K562 (cell line): ENCODE data around the gene PTCH2. TPM values are rescaled to one million over a fixed set of nuclear protein-coding genes. Genes with fewer than 3 reads are reported as not detected.

Experiments used
- ADNP ChIP-seq: fragments of 200-800 bp; sonication (Bioruptor generic); IDR thresholded peaks from 2 replicates; pipeline ENCODE4 v1.6.1; 2016; ENCODE audit warnings: missing genetic modification characterization, missing compliant biosample characterization
- CREB1 ChIP-seq, 2 experiments: sonication (generic) in 1 of 2; formaldehyde crosslinking in 1 of 2; IDR thresholded peaks; 2 replicates each; pipeline versions ENCODE4 v1.6.1 to v1.8.0; 2012 to 2022; ENCODE audit warnings: inconsistent platforms in 1 of 2, mild to moderate bottlenecking in 1 of 2, missing genetic modification reagents in 1 of 2, moderate library complexity in 1 of 2
- DPF2 ChIP-seq: fragments of 450-650 bp; IDR thresholded peaks from 2 replicates; pipeline ENCODE4 v1.6.1; 2016
- ELF2 ChIP-seq: fragments of 250-450 bp; sonication (Bioruptor Pico); IDR thresholded peaks from 2 replicates; pipeline ENCODE4 v1.5.0; 2021; ENCODE audit warnings: mild to moderate bottlenecking
- FOXJ3 ChIP-seq: sonication (generic); formaldehyde crosslinking; IDR thresholded peaks from 2 replicates; pipeline ENCODE4 v1.4.0; 2020; ENCODE audit warnings: mild to moderate bottlenecking, missing genetic modification reagents
- KDM5B ChIP-seq: fragments of 200-600 bp; sonication (generic); IDR thresholded peaks from 2 replicates; pipeline ENCODE4 v1.6.1; 2012; ENCODE audit warnings: low read depth, mild to moderate bottlenecking, moderate library complexity, low read length, control low read depth, inconsistent platforms; ENCODE audit not compliant: insufficient replicate concordance
- NR1H2 ChIP-seq: sonication (generic); formaldehyde crosslinking; IDR thresholded peaks from 2 replicates; pipeline ENCODE4 v1.4.0; 2020; ENCODE audit warnings: mild to moderate bottlenecking, missing genetic modification reagents
- RUNX1 ChIP-seq: sonication (generic); IDR thresholded peaks from 2 replicates; pipeline ENCODE4 v1.6.1; 2016; ENCODE audit warnings: antibody characterized with exemption, low read depth
- SREBF1 ChIP-seq: fragments of 150-350 bp; IDR thresholded peaks from 2 replicates; pipeline ENCODE4 v1.6.1; 2014; ENCODE audit warnings: antibody characterized with exemption, low read depth, low read length, borderline replicate concordance
- TCFL5 ChIP-seq: fragments of 250-450 bp; sonication (Bioruptor Pico); conservative IDR thresholded peaks from 2 replicates; pipeline ENCODE4 v1.6.1; 2021; ENCODE audit warnings: mild to moderate bottlenecking, moderate library complexity, matching md5 sums
- ZBTB17 ChIP-seq: fragments of 450-650 bp; formaldehyde crosslinking; IDR thresholded peaks from 2 replicates; pipeline ENCODE4 v1.4.0; 2020; ENCODE audit warnings: mild to moderate bottlenecking
- ZKSCAN3 ChIP-seq: fragments of 250-450 bp; sonication (Bioruptor Pico); IDR thresholded peaks from 2 replicates; pipeline ENCODE4 v1.4.0; 2020
- ZKSCAN8 ChIP-seq: fragments of 200-800 bp; sonication (Bioruptor generic); IDR thresholded peaks from 2 replicates; pipeline ENCODE4 v1.6.1; 2016; ENCODE audit warnings: missing genetic modification characterization, missing compliant biosample characterization
- ZNF316 ChIP-seq: fragments of 450-650 bp; IDR thresholded peaks from 2 replicates; pipeline ENCODE4 v1.6.1; 2016
- polyA plus RNA-seq, 8 experiments: library from polyadenylated mRNA; depleted of rRNA in 4 of 8; stranded (reverse) in 5 of 8; unstranded in 3 of 8; fragments of >200 nt; fragmentation: Nextera tagmentation in 2 of 8; fragmentation: Illumina TruSeq in 1 of 8; extraction: Ambion mirVana in 2 of 8; extraction: Trizol in 1 of 8; gene quantifications; 2 replicates each; pipeline versions ENCODE4 v1.2.1 to v1.2.3, GENCODE V29; 2011 to 2014; ENCODE audit warnings: inconsistent platforms in 1 of 8, missing spikeins in 1 of 8
- total RNA-seq, 7 experiments: library from RNA; depleted of rRNA in 6 of 7; stranded (reverse); fragments of >200 nt in 6 of 7; fragmentation: Illumina TruSeq in 2 of 7; extraction: Trizol in 2 of 7; gene quantifications; 2 replicates each; pipeline versions ENCODE4 v1.2.1 to v1.2.3, GENCODE V29; 2011 to 2021; ENCODE audit warnings: low replicate concordance in 1 of 7
- TF ChIP-seq, protein P1 (sequence below), 2 experiments: IDR thresholded peaks; 2 replicates each; pipeline ENCODE4 v1.6.1; 2011; ENCODE audit warnings: borderline replicate concordance in 1 of 2, control low read depth in 1 of 2, low read depth in 1 of 2, low read length in 1 of 2, mild to moderate bottlenecking in 1 of 2, mixed read lengths in 1 of 2, moderate library complexity in 1 of 2; ENCODE audit not compliant: insufficient read depth in 1 of 2, insufficient read length in 1 of 2, poor library complexity in 1 of 2, severe bottlenecking in 1 of 2; ENCODE audit errors: extremely low read depth in 1 of 2
- TF ChIP-seq, protein P2 (sequence below): sonication (generic); formaldehyde crosslinking; IDR thresholded peaks from 2 replicates; pipeline ENCODE4 v1.9.0; 2022; ENCODE audit warnings: mild to moderate bottlenecking, missing genetic modification reagents
- TF ChIP-seq, protein P3 (sequence below), 2 experiments: fragments of 450-650 bp in 1 of 2; sonication (generic) in 1 of 2; formaldehyde crosslinking in 1 of 2; IDR thresholded peaks; 2 replicates each; pipeline versions ENCODE4 v1.7.1 to v1.9.0; 2016 to 2022; ENCODE audit warnings: inconsistent platforms in 1 of 2, mild to moderate bottlenecking in 1 of 2, missing genetic modification reagents in 1 of 2

PTCH2 gene
- total and polyA plus RNA-seq, 9 of the 15 experiments (the other 6 are each of a cell fraction or from before 2014, with no cell fraction given), result 0.15 to 27.3 (median 0.48) TPM; not detected in 1

DNA sequence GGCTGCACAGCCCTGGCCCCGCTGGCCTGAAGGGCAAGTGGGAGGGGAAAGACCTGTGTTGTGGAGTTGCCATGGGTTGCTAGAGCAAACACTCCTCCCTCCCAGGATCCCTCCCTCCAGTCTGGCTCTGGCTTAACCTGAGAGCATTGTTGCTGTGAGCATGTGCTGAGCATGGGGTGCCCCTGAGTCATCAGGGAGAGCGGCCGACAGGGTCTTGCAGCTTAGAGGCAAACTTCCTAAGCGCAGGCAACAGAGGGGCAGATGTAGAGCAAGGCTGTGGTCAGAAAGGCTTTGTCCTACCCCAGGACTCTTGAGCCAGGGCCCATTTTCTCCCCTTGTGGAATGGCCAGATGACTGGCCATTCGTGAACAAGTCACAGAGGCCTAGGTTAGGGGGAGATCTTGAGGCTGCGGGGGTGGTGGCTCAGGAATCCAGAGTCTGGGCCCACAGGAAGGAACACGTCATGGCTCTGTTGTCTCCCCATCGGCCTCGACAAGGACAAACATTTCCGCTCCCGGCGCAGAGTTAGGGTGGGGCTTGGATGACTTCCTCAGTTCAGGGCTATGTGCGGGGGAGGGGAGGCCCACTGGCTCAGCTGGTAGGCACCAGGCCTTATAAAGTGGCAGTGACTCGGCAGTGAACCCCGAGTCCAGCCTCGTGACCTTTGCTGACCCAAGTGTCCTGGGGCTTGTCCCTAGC lies 35.5 kb downstream of the PTCH2 start (continued):
- TF ChIP-seq, protein P1, sequence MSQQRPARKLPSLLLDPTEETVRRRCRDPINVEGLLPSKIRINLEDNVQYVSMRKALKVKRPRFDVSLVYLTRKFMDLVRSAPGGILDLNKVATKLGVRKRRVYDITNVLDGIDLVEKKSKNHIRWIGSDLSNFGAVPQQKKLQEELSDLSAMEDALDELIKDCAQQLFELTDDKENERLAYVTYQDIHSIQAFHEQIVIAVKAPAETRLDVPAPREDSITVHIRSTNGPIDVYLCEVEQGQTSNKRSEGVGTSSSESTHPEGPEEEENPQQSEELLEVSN (IDR thresholded peaks at IDR 0.05; ENCODE audit: borderline replicate concordance in 1 of 2, extremely low read depth in 1 of 2, insufficient read depth in 1 of 2, insufficient read length in 1 of 2, low read depth in 1 of 2, low read length in 1 of 2, poor library complexity in 1 of 2, severe bottlenecking in 1 of 2), result peak; percentile 81 to 95
- TF ChIP-seq ELF2 (CRISPR knock-in tag) (no peak; the same call in 1 of the 2 replicates), DPF2 (peak; percentile 95), FOXJ3 (CRISPR knock-in tag) (peak; percentile 100), TCFL5 (CRISPR knock-in tag) (no peak), NR1H2 (no peak; the same call in 1 of the 2 replicates), CREB1 (IDR thresholded peaks at IDR 0.05) (peak; percentile 77), CREB1 (CRISPR knock-in tag; IDR thresholded peaks at IDR 0.05) (peak; percentile 81), ZKSCAN3 (CRISPR knock-in tag) (no peak), SREBF1 (no peak), RUNX1 (no peak; the same call in 1 of the 2 replicates), ZKSCAN8 (peak; percentile 94), ZNF316 (no peak; the same call in none of the 2 replicates), ADNP (no peak), KDM5B (peak; percentile 74), ZBTB17 (CRISPR knock-in tag) (peak; percentile 88; the same call in 1 of the 2 replicates)
- TF ChIP-seq, protein P2, sequence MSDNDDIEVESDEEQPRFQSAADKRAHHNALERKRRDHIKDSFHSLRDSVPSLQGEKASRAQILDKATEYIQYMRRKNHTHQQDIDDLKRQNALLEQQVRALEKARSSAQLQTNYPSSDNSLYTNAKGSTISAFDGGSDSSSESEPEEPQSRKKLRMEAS (CRISPR knock-in tag), result peak; percentile 100
- TF ChIP-seq, protein P3, sequence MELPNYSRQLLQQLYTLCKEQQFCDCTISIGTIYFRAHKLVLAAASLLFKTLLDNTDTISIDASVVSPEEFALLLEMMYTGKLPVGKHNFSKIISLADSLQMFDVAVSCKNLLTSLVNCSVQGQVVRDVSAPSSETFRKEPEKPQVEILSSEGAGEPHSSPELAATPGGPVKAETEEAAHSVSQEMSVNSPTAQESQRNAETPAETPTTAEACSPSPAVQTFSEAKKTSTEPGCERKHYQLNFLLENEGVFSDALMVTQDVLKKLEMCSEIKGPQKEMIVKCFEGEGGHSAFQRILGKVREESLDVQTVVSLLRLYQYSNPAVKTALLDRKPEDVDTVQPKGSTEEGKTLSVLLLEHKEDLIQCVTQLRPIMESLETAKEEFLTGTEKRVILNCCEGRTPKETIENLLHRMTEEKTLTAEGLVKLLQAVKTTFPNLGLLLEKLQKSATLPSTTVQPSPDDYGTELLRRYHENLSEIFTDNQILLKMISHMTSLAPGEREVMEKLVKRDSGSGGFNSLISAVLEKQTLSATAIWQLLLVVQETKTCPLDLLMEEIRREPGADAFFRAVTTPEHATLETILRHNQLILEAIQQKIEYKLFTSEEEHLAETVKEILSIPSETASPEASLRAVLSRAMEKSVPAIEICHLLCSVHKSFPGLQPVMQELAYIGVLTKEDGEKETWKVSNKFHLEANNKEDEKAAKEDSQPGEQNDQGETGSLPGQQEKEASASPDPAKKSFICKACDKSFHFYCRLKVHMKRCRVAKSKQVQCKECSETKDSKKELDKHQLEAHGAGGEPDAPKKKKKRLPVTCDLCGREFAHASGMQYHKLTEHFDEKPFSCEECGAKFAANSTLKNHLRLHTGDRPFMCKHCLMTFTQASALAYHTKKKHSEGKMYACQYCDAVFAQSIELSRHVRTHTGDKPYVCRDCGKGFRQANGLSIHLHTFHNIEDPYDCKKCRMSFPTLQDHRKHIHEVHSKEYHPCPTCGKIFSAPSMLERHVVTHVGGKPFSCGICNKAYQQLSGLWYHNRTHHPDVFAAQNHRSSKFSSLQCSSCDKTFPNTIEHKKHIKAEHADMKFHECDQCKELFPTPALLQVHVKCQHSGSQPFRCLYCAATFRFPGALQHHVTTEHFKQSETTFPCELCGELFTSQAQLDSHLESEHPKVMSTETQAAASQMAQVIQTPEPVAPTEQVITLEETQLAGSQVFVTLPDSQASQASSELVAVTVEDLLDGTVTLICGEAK (IDR thresholded peaks at IDR 0.05), result peak; percentile 80
- TF ChIP-seq, protein P3 (CRISPR knock-in tag; IDR thresholded peaks at IDR 0.05), result no peak
